Posterior vena cava (tissue), 2 donors: ENCODE data around the gene AKR1C2. TPM values are rescaled to one million over a fixed set of nuclear protein-coding genes. Genes with fewer than 3 reads are reported as not detected.
"Not testable (repeated sequence)": the region's sequence is repeated elsewhere in the genome, so short reads cannot be mapped to it uniquely, and the experiment has no call there.

ENCODE experiments used
- DNase-seq: peaks from one replicate; pipeline ENCODE4 v3.0.0-alpha.2; 2020; ENCODE audit warnings: low spot score
- intact Hi-C, 2 donors: fragments of 100-400 bp; cut with DNase I; formaldehyde crosslinking; loops; one replicate each; pipeline versions ENCODE4 v1.14.1 to v1.14.2; 2022 to 2023
- total RNA-seq, 2 donors: library from RNA; stranded (reverse); fragmentation: NEBNext Ultra II Directional; extraction: Animal tissue kit (Norgen Biotek cat#: 25700); gene quantifications; one replicate each; pipeline ENCODE4 v1.2.1, GENCODE V29; 2021
- donor health status: DM: yes; HTN: yes; CAD: no.
- donor health status: DM: yes; HTN: yes; CAD: no.

Gene AKR1C2
- total RNA-seq, 2 donors from 2014 or later: 27.1 to 42.7 TPM

DNA sequence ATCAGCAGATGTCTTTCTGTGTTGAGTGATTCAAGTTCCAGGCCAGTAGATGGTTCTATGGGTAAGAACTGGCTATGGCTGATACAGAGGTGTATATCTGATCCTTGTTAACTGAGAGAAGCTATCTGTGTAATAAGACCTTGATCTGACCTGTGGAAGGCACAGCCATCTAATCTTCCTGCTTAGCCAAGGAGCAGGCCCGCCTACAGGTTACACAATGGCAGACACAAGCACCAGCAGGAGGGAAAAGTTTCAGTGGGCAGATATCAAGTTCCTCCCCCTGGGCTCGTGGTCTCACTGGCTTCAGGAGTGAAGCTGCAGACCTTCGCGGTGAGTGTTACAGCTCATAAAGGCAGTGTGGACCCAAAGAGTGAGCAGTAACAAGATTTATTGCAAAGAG, 27.9 kb upstream of the AKR1C2 start:
- DNase-seq, intact Hi-C loops: not testable (repeated sequence)

DNA sequence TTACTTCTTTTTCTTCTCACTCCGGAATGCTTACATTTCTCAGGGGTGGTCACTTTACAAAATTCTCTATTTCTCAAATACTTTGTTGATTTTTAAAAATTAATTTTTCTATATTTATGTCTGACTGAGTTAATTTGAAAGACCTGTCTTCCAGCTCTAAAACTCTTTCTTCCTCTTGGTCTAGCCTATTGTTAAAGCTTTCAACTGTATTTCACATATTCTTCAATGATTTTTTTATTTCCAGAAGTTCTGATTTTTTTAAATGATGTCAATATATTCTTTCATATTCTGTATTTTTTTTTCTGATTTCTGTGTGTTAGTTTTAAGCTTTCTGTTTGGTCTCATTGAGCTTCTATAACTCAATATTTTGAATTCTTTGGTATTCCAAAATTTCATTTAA, 27.3 kb upstream of the AKR1C2 start:
- intact Hi-C loops: no loop called here
- DNase-seq: no peak

DNA sequence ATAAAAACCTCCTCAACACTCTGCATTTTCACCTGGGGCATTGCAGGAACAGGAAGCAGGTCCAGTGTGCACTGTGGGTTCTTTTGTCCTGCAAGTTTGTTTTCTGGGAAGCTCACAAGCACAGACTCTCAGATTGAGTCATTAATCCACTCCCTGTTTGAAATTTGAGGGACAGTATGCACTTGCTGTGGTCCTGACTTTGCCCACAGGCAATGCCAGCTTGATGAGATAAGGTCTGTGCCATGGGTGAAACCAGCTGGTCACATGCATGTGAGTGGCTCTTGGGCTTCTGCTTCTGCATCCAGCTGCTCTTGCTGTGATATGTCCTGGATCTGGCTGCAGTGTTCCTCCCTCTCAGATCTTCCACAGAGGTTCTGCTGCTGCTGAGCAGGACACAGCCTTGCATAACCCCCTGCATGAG, 21.8 kb upstream of the AKR1C2 start:
- DNase-seq, intact Hi-C loops: not testable (repeated sequence)

DNA sequence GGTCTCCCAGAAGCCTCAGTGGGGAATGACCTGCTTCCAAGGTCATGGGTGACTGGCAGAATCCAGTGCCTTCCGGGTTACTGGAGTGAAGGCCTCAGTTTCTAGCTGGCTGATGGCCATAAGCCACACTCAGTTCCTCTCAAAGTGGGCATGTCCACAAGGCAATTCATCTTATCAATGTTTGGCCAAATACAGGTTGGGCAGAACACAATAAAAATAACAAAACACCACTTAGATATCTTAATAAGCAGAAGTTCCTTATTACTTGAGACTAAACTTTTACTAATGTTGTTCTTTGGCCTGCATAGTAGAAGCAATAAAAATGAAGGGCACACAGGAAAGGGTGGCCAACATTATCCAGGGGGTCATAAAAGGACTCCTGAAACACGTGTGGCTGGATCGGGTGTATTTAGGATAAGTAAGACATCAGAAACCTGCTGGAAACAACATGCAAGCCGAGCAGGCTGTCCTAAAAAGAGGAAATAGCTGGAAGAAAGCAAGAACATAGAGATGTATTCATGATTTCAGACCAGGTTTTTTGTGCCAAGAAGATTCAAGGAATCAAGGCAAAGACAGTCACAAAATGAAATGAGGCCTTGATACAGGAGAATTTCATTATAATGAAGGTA, 19.6 kb upstream of the AKR1C2 start:
- intact Hi-C loops: no loop called here

DNA sequence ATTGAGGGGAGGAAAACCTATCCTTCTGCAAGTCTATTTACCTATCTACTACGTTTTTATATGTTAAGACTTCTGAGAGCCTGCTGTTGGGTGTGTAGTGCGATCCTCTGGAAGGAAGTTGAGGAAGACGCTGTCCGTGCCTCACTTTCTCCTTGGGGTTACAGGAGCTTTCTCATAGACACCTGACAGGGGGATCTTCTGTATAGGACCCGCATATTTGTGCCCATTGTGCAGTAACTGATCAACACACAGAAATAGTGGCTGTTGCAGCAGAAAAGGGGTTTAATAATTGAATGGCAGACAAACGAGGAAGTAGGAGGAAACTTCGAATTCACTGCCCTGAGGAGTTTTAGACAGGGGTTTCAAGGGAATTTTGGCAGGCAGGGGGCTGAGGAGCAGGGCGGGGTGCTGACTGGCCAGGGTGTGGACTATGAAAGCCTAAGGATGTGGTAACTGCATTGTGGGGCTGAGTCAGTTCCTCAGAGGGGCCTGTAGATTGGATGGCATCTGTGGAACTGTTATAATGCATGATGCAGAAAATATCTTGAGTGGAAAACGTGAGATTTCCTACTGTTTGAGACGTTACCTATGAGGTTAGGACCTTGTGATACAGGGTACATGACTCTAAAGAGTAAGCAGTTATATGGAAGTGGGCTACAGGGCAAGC, 18.1 kb upstream of the AKR1C2 start:
- DNase-seq, intact Hi-C loops: not testable (repeated sequence)

More for the DNA sequence above, 19.6 kb upstream of the AKR1C2 start:
- no peak for DNase-seq

DNA sequence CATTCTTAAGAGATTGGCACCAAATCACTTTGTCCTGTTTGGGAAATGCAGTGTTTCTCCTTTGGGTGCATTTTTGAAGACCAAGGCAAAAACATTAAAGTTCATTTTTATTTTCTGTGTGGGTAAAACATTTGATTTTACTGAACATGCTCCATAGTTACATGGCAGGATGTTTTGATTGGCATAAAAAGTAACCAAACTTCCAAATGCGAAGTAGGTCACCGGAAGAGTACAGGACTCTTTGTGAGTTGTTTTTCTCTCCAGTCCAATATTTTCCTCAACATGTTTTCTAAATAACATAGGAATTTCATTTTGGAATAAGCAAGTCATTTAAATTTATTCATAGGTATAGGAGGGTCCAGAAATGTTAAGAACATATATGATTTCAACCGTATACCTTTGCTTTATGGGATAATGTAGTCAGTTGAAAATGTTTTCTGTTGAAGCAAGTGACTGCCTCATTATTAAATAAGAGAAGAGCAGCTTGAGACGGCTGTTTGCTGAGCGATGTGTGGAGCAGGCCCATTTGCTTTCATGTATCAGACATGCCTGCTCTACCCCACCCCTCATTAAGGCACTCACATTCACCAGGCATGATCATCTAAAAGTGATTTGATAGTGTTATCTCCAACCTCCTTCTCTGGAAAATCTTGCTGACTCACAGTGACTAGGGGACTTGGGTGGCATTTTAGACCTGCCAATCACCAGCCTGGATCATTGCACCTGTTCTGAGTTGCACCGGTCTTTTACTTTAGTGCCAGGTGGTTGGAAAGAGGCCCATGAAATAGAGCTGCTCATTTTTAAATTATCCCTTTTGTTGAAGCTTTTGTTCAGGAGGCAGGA, 16.3 kb upstream of the AKR1C2 start:
- intact Hi-C loops, DNase-seq: not testable (repeated sequence)

DNA sequence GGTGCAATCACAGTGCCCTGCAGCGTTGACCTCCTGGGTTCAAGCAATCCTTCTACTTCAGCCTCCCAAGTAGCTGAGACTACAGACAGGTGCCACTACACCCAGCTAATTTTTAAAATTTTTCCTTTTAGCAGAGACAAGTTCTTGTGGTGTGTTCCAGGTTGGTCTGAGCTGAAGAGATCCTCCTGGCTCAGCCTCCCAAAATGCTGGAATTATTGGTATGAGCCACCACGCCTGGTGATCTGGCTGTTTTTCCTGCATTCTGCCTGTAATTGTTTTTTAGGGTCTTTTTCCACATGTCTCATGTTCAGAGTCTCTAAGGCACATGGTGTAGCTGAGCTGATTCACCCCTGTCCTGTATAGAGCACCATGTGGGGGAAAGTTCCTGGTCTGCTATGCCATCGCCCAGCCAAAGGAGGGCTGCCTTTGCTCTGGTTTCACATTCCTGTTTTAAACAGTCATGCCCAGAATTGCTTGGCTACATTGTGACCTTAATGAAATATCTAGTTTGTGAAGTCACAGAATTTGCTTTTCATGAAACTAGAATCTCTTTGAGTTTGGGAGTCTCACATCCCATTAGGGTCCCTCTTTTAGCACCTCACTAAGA, 15.1 kb upstream of the AKR1C2 start:
- peak; percentile 77 for DNase-seq
- intact Hi-C loops: not testable (repeated sequence)

DNA sequence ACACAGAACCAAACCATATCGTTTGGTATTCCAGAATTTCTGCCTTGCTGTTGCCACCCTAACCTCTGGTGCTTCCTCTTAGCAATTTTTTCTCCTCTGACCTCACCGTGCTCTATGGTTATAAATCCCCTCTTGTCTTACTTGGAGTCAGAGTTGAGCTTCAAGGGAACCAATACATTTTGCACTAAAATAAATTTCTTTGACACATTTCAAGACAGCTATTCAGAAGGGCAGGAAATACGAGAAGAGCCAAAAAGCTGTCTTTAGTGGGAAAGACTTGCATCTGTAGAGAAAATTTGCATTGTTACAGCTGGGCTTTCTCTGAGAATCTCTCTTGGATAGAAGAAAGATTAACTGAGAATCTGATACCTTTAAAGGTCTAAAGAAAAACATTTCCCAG, 14.5 kb upstream of the AKR1C2 start:
- intact Hi-C loops: no loop called here
- no peak for DNase-seq

DNA sequence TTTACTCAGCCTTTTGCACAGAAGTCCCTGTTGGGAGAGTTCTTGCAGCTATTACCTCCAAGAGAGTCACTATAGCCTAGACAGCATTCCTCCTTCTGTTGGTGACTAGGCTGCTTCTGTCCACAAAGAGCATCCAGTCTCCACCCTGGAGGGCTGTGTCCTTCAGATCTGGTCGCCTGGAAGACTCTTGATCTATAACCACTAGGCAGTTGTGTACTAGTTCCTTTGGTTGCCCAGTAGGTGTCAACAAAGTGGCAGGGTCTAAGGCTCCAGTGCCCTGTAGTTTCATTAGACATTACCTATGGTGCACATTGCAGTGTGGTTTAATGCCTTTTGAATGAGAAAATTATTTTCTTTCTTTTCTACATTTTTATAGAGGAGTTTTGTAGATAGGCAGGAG, 11.3 kb upstream of the AKR1C2 start:
- intact Hi-C loops: no loop called here
- no peak for DNase-seq

DNA sequence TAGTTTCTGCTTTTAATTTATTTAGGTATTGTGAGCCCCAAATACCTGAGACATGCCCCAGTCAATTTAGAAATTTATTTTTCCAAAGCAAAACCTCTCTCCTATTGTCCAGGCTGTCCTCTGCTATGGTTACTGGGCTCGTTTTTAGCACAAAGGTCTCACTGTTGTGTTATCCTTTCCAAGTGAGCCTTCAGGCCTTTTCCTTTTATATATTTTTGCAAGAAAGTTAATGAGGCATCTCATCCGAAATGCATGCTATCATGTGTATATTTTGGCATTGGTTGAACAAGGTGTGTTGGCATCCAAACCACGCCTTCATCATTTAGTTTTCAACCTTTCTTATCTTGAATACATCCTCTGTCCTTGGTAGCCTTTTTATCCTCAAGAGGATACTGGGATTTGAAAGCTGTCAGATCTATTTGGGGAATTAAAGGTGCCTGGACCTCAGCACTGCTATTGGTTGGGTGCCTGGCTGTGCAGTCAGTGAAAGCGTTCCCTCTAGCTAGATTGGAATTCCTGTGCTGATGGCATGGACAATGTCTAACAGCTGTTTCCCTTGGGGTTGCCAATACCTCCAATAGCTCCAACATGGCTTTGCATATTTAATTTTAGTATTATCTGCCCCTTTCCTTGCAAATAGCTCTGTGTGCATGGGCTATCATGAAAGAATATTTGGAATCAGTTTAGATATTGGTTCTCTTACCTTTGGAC, 10.7 kb upstream of the AKR1C2 start:
- intact Hi-C loops, DNase-seq: not testable (repeated sequence)

DNA sequence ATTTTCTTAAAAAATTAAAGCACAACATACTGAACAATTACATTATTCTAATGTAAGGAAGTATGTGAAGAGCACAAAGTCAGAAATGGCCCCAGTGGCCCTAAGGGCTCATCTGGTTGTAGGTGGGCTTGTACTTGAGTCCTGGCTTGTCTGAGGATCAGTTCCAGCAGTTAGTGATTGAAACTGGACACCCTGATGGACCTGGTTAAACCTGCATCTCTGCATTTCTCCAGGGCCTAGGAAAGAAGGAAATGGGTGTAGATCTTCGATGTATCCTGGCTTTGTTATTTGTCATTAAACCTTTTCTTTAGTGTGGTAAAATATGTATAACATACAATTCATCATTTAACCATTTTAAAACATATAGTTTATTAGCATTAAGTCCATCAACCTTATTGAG, 9.7 kb upstream of the AKR1C2 start:
- intact Hi-C loops: no loop called here

DNA sequence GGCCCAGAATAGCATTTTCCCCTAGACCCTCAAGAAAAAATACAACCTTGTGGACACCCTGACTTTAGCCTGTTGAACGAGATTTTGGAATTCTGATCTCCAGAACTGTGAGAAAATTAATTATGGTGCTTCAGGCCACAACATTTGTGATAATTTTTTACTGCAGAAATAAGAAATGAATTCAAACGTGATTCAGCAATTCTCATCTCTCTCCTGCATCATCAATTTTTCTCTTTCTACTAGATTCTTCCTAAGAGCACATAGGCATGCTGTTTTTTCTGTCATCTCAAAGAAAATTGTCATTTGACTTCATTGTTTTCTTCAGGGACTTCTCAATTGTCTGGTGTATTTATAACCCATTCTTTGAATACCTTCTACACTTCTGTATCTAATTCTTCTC, 8.9 kb upstream of the AKR1C2 start:
- intact Hi-C loops: no loop called here
- DNase-seq: no peak

More for the DNA sequence above, 9.7 kb upstream of the AKR1C2 start:
- DNase-seq: no peak

DNA sequence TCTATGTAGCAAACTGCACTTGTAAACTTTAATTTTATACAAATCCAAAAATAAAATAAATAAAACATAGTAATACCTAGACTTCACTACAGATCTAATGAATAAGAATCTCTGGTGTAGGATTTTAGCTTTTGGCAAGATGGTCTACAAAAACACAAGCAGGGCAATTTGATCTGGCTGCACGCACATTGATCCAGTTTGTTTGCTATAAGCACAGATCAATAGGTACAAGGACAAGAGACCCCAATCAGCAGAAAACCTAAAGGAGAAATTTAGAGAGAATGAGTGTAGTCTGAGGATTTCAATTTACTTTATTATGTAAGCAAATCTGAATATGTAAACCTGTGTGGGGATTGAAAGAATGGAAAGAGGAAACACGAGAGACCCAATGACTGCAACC, 7.7 kb upstream of the AKR1C2 start:
- intact Hi-C loops, DNase-seq: not testable (repeated sequence)

DNA sequence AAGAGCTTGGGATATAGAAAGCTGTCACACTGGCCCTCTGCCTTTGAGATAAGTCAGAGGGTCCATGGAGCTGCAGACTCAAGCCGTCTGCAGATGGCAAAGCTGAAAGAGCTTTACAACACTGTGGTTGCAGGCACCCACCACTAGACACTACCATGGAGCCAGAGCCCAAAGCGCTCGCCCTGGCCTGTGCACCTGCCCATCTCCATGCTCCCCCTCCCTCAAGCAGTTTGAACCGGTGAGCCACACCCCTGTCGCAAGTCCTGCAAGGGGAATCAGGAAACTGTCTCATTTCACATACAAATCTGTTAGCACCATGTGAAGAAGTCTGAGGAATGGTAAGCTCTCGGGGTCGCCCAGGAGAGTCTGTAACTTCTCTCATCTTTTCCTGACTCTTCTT, 6.4 kb upstream of the AKR1C2 start:
- intact Hi-C loops, DNase-seq: not testable (repeated sequence)

DNA sequence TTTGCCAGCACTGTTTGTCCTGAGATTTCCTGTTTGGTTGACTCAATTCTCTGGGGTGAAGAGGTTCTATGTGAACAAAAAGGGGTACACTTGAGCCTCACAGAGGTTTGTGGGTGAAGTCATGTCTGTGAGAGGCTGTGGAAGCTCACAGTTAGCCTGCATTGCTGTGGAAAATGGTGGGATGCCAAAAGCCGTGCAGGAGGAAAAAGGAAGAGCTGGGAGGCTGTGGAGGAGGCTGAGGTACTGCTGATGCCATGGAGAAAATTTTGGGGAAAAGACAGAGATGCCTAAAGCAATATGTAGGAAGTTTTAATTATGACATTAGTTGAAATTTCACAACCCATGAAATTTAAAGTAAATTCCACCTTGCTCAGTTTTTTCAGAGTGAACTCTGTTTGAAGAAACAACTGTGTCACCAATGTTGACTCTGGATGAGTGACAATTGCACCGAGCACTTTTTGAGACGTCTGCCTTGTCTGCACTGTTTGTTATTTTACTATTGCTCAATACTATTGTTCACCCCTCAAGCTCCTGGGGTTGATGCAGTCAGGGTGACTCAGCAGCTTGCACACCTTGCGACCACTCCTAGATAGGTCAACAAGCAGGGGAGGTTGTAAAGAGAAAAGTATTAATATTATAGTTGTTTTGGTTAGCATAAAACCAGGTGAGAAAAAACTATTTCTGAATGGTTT, 5.3 kb upstream of the AKR1C2 start:
- DNase-seq, intact Hi-C loops: not testable (repeated sequence)

DNA sequence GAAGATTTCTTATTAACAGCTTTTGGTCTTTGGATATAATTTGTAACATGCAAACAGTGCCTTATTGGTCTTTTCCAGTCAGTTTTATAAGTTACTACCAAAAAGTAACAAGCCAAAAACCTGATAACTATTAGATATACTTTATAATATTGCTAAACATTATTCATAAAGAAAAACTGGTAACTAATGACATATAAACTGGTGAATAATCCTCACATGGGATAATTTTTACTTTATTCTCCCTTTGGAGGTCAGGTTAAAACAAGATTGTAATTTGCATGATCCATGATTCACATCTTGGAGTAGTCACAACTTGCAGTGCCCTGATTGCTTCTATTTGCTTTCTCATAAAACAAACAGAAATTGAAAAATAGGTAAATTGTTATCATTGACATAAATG, 844 bp upstream of the AKR1C2 start:
- intact Hi-C loops, DNase-seq: not testable (repeated sequence)

DNA sequence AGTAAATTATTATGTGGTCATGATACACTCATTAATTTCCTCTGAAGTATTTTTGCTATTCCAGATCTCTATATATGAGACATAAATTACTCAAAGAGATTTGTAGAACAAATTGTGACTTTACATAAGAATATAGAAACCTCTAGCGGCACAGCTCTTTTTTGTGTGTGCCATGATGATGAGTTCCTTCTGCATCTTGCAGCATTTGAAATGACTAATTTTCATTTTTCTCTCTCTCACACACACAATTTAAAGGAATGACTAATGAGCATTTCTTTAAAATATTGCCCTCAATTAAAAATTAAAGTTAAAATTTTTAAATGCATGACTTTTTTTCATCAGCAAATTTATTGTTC, 351 bp upstream of the AKR1C2 start:
- DNase-seq, intact Hi-C loops: not testable (repeated sequence)

DNA sequence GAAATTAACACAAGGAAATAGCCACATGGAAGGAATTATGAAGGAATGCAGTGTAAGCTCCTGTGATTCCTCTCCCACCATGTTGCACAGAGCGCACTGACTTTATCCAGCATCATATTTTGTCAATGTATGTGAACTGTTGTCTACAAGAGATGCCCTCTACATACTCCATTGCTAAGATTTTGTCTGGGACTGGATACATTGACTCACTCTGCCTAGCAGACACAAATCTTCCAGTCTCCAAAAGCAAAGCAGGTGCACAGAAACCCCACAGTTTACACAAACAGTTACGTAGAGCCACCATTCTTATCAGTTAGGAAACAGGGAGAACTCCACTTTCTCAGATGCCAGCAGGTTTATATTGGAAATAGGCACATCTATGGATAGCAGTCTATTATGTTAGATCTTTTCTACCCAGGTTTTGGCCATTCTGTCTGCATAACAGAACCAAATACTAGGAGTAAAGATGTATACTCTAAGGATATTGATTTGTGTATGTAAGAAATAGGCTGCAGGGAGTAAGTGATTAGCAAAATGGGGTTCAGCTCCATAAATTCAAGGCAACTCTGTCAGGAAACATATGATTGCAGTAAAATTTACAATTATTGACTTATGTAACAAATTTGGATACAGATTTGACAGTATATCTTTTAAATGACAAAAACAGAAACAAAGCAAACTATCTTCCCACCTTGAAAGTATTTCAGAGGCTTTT, 1.5 kb downstream of the AKR1C2 start:
- intact Hi-C loops: no loop called here

More for the DNA sequence above, 1.5 kb downstream of the AKR1C2 start:
- no peak for DNase-seq
